Bronchial epithelial cell (primary cell): ENCODE measurements around the gene CAMTA1. TPM values are rescaled to one million over a fixed set of nuclear protein-coding genes. Genes with fewer than 3 reads are reported as not detected.

Source experiments
- DNase-seq: peaks from one replicate; pipeline ENCODE4 v3.0.0-alpha.2; 2010; ENCODE audit warnings: low read depth
- FAIRE-seq: peaks from 2 replicates; lab custom pipeline; 2011; peaks lifted over from hg19 to GRCh38; lab: Jason Lieb, UNC
- H3K27me3 ChIP-seq: 2 replicates; pipeline ENCODE4 v1.5.1; 2011; ENCODE audit warnings: low read length; ENCODE audit not compliant: control insufficient read depth, insufficient read depth
- H3K36me3 ChIP-seq: 2 replicates; pipeline ENCODE4 v1.5.1; 2011; ENCODE audit warnings: low read length; ENCODE audit not compliant: control insufficient read depth, insufficient read depth
- H3K4me3 ChIP-seq: 2 replicates; pipeline ENCODE4 v1.5.1; 2011; ENCODE audit warnings: mild to moderate bottlenecking, low read depth, low read length, control low read depth
- total RNA-seq: library from RNA; depleted of rRNA; stranded (reverse); fragments of >200 nt; gene quantifications from 2 replicates; pipeline ENCODE4 v1.2.1, GENCODE V29; 2014
- TF ChIP-seq, protein P1 (sequence below): IDR thresholded peaks from 2 replicates; pipeline ENCODE4 v1.5.1; 2011; ENCODE audit warnings: mild to moderate bottlenecking, moderate library complexity, low read length, control low read depth, inconsistent platforms; ENCODE audit not compliant: insufficient read depth, severe bottlenecking

Gene CAMTA1
- total RNA-seq, 1 donor from 2014 or later: 68.2 TPM

DNA sequence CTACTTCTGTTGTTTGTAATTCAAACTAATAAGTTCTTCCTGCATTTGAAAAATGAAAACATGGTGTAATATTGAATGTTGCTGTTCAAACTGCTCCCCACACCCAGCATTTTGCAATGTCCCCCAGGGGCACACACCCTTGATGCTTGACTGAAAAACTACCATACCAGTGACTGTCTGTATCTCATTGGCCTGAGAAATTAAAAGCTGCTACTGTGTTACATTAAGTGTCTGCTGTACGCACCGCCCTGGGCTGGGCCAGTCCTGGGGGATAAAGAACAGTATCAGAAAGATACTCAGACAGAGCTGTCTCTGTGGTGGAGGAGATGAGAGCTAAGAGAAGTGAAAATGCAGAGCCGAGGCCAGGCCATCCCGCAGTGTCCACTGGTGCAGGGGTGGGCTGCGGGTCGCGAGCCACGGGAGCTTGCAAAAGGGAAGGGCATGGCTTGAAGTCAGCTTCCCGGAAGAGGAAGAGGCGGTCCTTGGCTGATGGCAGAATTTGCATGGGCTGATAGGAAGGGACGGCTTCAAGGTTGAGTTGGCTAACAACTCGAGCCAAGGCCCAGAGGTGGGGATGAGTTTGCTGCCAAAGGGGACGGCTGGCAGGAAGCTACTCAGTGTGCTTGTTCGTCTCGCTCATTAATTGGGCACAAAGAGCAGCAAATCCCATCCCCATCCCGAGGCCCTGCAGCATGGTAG is 656.0 kb downstream of the CAMTA1 start:
- Histone ChIP-seq H3K27me3 (peaks cover 3% of the 10 kb centered on the region), H3K36me3 (no peaks in the 10 kb centered on the region), H3K4me3 (no peak overlapping the region)
- DNase-seq (no peak), FAIRE-seq (peak; percentile 72)
- TF ChIP-seq, protein P1, sequence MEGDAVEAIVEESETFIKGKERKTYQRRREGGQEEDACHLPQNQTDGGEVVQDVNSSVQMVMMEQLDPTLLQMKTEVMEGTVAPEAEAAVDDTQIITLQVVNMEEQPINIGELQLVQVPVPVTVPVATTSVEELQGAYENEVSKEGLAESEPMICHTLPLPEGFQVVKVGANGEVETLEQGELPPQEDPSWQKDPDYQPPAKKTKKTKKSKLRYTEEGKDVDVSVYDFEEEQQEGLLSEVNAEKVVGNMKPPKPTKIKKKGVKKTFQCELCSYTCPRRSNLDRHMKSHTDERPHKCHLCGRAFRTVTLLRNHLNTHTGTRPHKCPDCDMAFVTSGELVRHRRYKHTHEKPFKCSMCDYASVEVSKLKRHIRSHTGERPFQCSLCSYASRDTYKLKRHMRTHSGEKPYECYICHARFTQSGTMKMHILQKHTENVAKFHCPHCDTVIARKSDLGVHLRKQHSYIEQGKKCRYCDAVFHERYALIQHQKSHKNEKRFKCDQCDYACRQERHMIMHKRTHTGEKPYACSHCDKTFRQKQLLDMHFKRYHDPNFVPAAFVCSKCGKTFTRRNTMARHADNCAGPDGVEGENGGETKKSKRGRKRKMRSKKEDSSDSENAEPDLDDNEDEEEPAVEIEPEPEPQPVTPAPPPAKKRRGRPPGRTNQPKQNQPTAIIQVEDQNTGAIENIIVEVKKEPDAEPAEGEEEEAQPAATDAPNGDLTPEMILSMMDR: no peak

- H3K36me3 ChIP-seq: no peaks in the 10 kb centered on the region
- DNase-seq (no peak), FAIRE-seq (no peak)
- TF ChIP-seq, protein P1: no peak
- H3K27me3 ChIP-seq: peaks cover 3% of the 10 kb centered on the region
- no peak overlapping the region for H3K4me3 ChIP-seq
These were observed 656.8 kb downstream of the CAMTA1 start for GRCh38 chr1:7442036-7442435.

GRCh38 chr1:7442918-7443317 is 657.7 kb downstream of the CAMTA1 start:
- DNase-seq (no peak), FAIRE-seq (no peak)
- Histone ChIP-seq H3K36me3 (no peaks in the 10 kb centered on the region), H3K4me3 (no peak overlapping the region), H3K27me3 (peaks cover 1% of the 10 kb centered on the region)
- TF ChIP-seq, protein P1: no peak

GRCh38 chr1:7444363-7444762 is 659.1 kb downstream of the CAMTA1 start:
- DNase-seq: no peak
- H3K36me3 ChIP-seq: no peaks in the 10 kb centered on the region
- H3K4me3 ChIP-seq: no peak overlapping the region
- peak; percentile 75 for FAIRE-seq
- TF ChIP-seq, protein P1: no peak
- H3K27me3 ChIP-seq: no peaks in the 10 kb centered on the region

DNA sequence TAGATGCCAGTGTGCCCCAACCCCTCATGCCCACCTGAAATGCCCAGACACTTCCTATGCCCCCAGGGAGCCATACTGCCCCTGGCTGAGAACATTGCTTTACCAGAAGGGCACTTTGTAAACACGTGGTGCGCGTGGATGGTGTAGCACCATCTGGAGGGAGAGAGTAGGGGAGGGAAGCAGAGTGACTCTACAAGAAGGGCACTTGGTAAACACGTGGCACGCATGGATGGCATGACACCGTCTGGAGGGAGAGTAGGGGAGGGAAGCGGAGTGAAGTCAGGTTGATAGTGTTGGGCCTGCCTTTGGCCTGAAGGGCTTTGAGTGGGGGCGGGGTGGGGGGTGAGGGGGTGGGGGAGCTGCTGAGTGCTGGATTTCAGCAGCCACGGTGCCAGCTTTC is 661.8 kb downstream of the CAMTA1 start:
- Histone ChIP-seq H3K27me3 (no peaks in the 10 kb centered on the region), H3K36me3 (no peaks in the 10 kb centered on the region), H3K4me3 (no peak overlapping the region)
- no peak for DNase-seq
- no peak for FAIRE-seq
- TF ChIP-seq, protein P1: no peak

DNA sequence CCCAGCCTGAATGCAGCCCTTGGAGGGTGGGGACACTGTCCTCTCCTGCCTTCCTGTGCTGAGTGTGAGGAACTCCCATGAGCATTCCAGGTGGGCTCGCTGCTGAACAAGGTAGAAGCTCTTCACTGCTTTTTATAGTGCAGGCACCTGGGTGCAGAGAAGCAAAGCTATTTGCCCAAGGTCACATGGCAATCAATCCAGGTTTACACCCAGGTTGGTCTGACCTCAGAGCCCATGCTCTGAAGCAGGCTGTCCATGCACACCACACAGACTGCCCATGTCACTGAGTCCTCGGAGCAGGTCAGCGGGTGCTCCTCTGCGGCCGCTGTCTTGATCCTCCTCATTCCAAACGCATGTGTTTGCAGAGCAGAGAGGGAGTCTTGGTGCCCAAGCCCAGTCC is 662.5 kb downstream of the CAMTA1 start:
- Histone ChIP-seq H3K36me3 (no peaks in the 10 kb centered on the region), H3K4me3 (no peak overlapping the region), H3K27me3 (no peaks in the 10 kb centered on the region)
- TF ChIP-seq, protein P1: no peak
- DNase-seq (no peak), FAIRE-seq (no peak)
